NOMO-1 treated with DMSO at 0.1 percent for 48 hours (cell line): ENCODE results near the gene MRPL36.
"Not testable (repeated sequence)": the region's sequence is repeated elsewhere in the genome, so short reads cannot be mapped to it uniquely, and the experiment has no call there.

Source experiments
- DNase-seq: peaks from one replicate; lab custom pipeline; 2025; ENCODE audit not compliant: unreplicated experiment; lab: John Stamatoyannopoulos, UW

MRPL36 gene

GRCh38 chr5:1832511-1833250, 33.0 kb upstream of the MRPL36 start:
- no peak for DNase-seq

- DNase-seq, result no peak
Measured at GRCh38 chr5:1831677-1832313, 32.2 kb upstream of the MRPL36 start.

- no peak for DNase-seq
Measured at GRCh38 chr5:1831257-1831656, 31.6 kb upstream of the MRPL36 start.

GRCh38 chr5:1830571-1831228, 31.1 kb upstream of the MRPL36 start:
- no peak for DNase-seq

GRCh38 chr5:1827886-1828397, 28.3 kb upstream of the MRPL36 start:
- no peak for DNase-seq

- no peak for DNase-seq
Measured at GRCh38 chr5:1827025-1827885, 27.6 kb upstream of the MRPL36 start.

- no peak for DNase-seq
Measured at GRCh38 chr5:1826235-1826980, 26.8 kb upstream of the MRPL36 start.

- no peak for DNase-seq
Measured at GRCh38 chr5:1824903-1825841, 25.5 kb upstream of the MRPL36 start.

- no peak for DNase-seq
Measured at GRCh38 chr5:1824109-1824821, 24.6 kb upstream of the MRPL36 start.

GRCh38 chr5:1823381-1824034, 23.9 kb upstream of the MRPL36 start:
- DNase-seq, result no peak

GRCh38 chr5:1821862-1822261, 22.2 kb upstream of the MRPL36 start:
- no peak for DNase-seq

GRCh38 chr5:1820926-1821325, 21.3 kb upstream of the MRPL36 start:
- DNase-seq, result no peak

- DNase-seq, result no peak
Measured at GRCh38 chr5:1820381-1820780, 20.7 kb upstream of the MRPL36 start.

- no peak for DNase-seq
Measured at GRCh38 chr5:1819458-1819857, 19.8 kb upstream of the MRPL36 start.

GRCh38 chr5:1818784-1819183, 19.1 kb upstream of the MRPL36 start:
- DNase-seq, result no peak

- DNase-seq, result no peak
Measured at GRCh38 chr5:1817261-1818043, 17.8 kb upstream of the MRPL36 start.

GRCh38 chr5:1816495-1817089, 17.0 kb upstream of the MRPL36 start:
- DNase-seq, result not testable (repeated sequence)
